CD14-positive monocyte (primary cell): ENCODE results near the gene ZBTB7C. TPM values are rescaled to one million over a fixed set of nuclear protein-coding genes. Genes with fewer than 3 reads are reported as not detected.

ENCODE experiments used
- DNase-seq, 3 donors: peaks; one replicate each; pipeline ENCODE4 v3.0.0-alpha.2; 2011 to 2022
- H2AFZ ChIP-seq: 2 replicates; pipeline ENCODE4 v1.6.0; 2012; ENCODE audit warnings: mild to moderate bottlenecking, low read depth, low read length, inconsistent platforms; ENCODE audit not compliant: insufficient read depth, poor library complexity, severe bottlenecking
- H3K27ac ChIP-seq, 2 donors: 1 replicate in 1 of 2; 2 replicates in 1 of 2; pipeline ENCODE4 v1.5.1; 2012 to 2013; ENCODE audit warnings: low read length in 2 of 2, control low read depth in 1 of 2, inconsistent platforms in 1 of 2, low read depth in 1 of 2, mild to moderate bottlenecking in 1 of 2
- H3K27me3 ChIP-seq, 2 donors: one replicate each; pipeline versions ENCODE4 v1.6.0 to v1.6.1; 2011 to 2013; ENCODE audit warnings: low read length in 2 of 2; ENCODE audit not compliant: control insufficient read depth in 2 of 2, insufficient read depth in 2 of 2
- H3K36me3 ChIP-seq, 2 donors: replicated peaks in 1 of 2; 1 replicate in 1 of 2; 2 replicates in 1 of 2; pipeline versions ENCODE4 v1.5.1 to v1.6.1; 2012 to 2013; ENCODE audit warnings: low read length in 2 of 2, control low read depth in 1 of 2, inconsistent platforms in 1 of 2, mild to moderate bottlenecking in 1 of 2; ENCODE audit not compliant: insufficient read depth in 2 of 2, control insufficient read depth in 1 of 2
- H3K4me1 ChIP-seq, 2 donors: 1 replicate in 1 of 2; 2 replicates in 1 of 2; pipeline versions ENCODE4 v1.5.1 to v1.6.1; 2012 to 2013; ENCODE audit warnings: low read length in 2 of 2, control low read depth in 1 of 2, inconsistent platforms in 1 of 2, mild to moderate bottlenecking in 1 of 2, moderate library complexity in 1 of 2; ENCODE audit not compliant: insufficient read depth in 2 of 2, control insufficient read depth in 1 of 2
- H3K4me2 ChIP-seq: replicated peaks from 2 replicates; pipeline ENCODE3; 2012; ENCODE audit warnings: low read length, moderate library complexity, mild to moderate bottlenecking; ENCODE audit not compliant: poor library complexity, severe bottlenecking; ENCODE audit errors: extremely low read depth
- H3K4me3 ChIP-seq, 3 experiments: fragments of 200-600 bp in 1 of 3; sonication (generic) in 1 of 3; replicated peaks in 1 of 3; 1 replicate in 2 of 3; 2 replicates in 1 of 3; pipeline ENCODE4 v1.5.1; 2011 to 2013; ENCODE audit warnings: low read length in 3 of 3, mild to moderate bottlenecking in 3 of 3, control low read depth in 2 of 3, low read depth in 2 of 3, inconsistent platforms in 1 of 3, moderate library complexity in 1 of 3
- H3K79me2 ChIP-seq: 2 replicates; pipeline ENCODE4 v1.6.0; 2012; ENCODE audit warnings: mild to moderate bottlenecking, control low read depth, inconsistent platforms, low read length, moderate library complexity; ENCODE audit not compliant: insufficient read depth
- H3K9ac ChIP-seq: 2 replicates; pipeline ENCODE4 v1.6.0; 2017; ENCODE audit warnings: low read length, mild to moderate bottlenecking; ENCODE audit not compliant: insufficient read depth, poor library complexity, severe bottlenecking
- H3K9me3 ChIP-seq, 2 donors: replicated peaks in 1 of 2; 1 replicate in 1 of 2; 2 replicates in 1 of 2; pipeline versions ENCODE4 v1.5.1 to v1.6.1; 2012 to 2013; ENCODE audit warnings: low read length in 2 of 2, control low read depth in 1 of 2; ENCODE audit not compliant: control insufficient read depth in 1 of 2, insufficient read depth in 1 of 2
- H4K20me1 ChIP-seq: 2 replicates; pipeline ENCODE4 v1.6.0; 2012; ENCODE audit warnings: mild to moderate bottlenecking, low read length, control low read depth, moderate library complexity; ENCODE audit not compliant: insufficient read depth
- H3K27ac Mint-ChIP-seq, 7 donors: one replicate each; pipeline ENCODE4 v1.8.0; 2020; ENCODE audit warnings: mild to moderate bottlenecking in 7 of 7, mixed read lengths in 7 of 7, moderate library complexity in 6 of 7, inconsistent platforms in 2 of 7
- H3K27me3 Mint-ChIP-seq, 3 donors: one replicate each; pipeline ENCODE4 v1.8.0; 2021 to 2022; ENCODE audit warnings: low read depth in 3 of 3, mild to moderate bottlenecking in 3 of 3, mixed read lengths in 3 of 3, moderate library complexity in 3 of 3, inconsistent platforms in 1 of 3
- H3K36me3 Mint-ChIP-seq, 2 donors: one replicate each; pipeline ENCODE4 v1.8.0; 2020; ENCODE audit warnings: mixed read lengths in 2 of 2, inconsistent platforms in 1 of 2, mild to moderate bottlenecking in 1 of 2
- H3K4me1 Mint-ChIP-seq: one replicate; pipeline ENCODE4 v1.8.0; 2020; ENCODE audit warnings: mild to moderate bottlenecking, mixed read lengths
- H3K4me3 Mint-ChIP-seq, 2 donors: one replicate each; pipeline ENCODE4 v1.8.0; 2020; ENCODE audit warnings: mild to moderate bottlenecking in 2 of 2, mixed read lengths in 2 of 2, moderate library complexity in 1 of 2
- H3K9me3 Mint-ChIP-seq, 7 donors: one replicate each; pipeline ENCODE4 v1.8.0; 2020 to 2022; ENCODE audit warnings: mixed read lengths in 7 of 7, mild to moderate bottlenecking in 6 of 7, moderate library complexity in 6 of 7, inconsistent platforms in 2 of 7
- WGBS: methylation state at CpG from one replicate; pipeline ENCODE4 v1.1.5; 2013; ENCODE audit warnings: missing lambda C conversion rate; ENCODE audit not compliant: insufficient coverage; 5-methylcytosine and 5-hydroxymethylcytosine counted together
- intact Hi-C, 2 donors: fragments of 100-400 bp; cut with micrococcal nuclease; formaldehyde crosslinking; loops; one replicate each; pipeline versions ENCODE4 v1.15.0 to v1.15.1; 2023
- polyA plus RNA-seq, 3 donors: library from polyadenylated mRNA; depleted of rRNA in 1 of 3; unstranded in 2 of 3; stranded (reverse) in 1 of 3; fragments of 300-500 nt in 2 of 3; fragments of >200 nt in 1 of 3; fragmentation: Illumina TruSeq in 2 of 3; gene quantifications; 1 replicate in 2 of 3; 2 replicates in 1 of 3; pipeline ENCODE4 v1.2.3, GENCODE V29; 2012 to 2021
- TF ChIP-seq, protein P1 (sequence below): fragments of 200-600 bp; IDR thresholded peaks from one replicate; pipeline ENCODE4 v1.8.0; 2022; ENCODE audit warnings: antibody characterized with exemption, mild to moderate bottlenecking

The ZBTB7C gene
- polyA plus RNA-seq, 3 donors, result 0.03 to 0.09 TPM; not detected in 1

DNA sequence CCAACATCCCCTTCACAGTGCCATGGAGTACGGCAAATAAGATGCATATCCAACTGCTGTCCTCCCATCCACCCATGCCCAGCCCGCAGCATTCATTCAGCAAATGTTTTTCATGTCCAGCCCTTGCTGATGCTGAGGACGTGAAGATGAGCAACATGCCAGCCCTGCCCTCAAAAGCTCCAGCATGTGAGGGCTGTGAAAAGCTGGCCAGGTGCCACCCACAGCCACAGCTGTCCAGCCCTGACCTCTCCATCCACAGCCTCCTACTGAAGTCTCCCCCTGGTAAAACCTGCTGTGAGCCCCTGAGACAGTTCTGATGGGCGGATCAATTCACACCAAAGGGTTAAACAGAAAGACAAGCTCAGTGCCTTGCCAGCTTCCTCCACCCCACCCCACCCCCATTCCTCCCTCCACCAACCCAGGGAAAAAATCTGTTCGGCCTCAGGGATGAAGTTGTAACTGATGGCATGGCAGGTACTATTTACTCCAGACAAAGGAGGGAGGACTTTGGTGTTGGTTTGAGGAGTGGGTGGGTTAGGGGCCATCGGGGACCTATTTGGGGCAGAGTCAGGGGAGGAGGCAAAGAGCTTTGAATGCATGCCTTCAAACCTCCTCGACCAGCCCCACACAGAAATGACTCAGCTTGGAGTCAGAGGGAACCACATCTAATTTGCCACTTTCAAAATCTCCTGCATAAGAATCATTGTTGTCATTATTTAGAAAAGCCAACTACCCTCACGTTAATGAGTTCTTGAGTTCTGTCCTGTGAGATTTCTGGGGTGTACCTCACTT lies 4.3 kb downstream of the ZBTB7C start:
- Histone ChIP-seq H2AFZ (no peak overlapping the region), H3K4me3 (no peak overlapping the region), H3K4me2 (no peak overlapping the region), H4K20me1 (no peaks in the 10 kb centered on the region), H3K4me1 (peaks cover 2 to 12% of the 10 kb centered on the region in 2 donors), H3K9me3 (peaks cover 0 to 22% of the 10 kb centered on the region in 2 donors), H3K27ac (no peak overlapping the region), H3K36me3 (no peaks in the 10 kb centered on the region), H3K27me3 (peaks cover 38 to 49% of the 10 kb centered on the region in 2 donors), H3K79me2 (no peaks in the 10 kb centered on the region), H3K9ac (no peak overlapping the region)
- WGBS, result 88% methylated on average over 2 of the region's 8 CpGs
- TF ChIP-seq, protein P1, sequence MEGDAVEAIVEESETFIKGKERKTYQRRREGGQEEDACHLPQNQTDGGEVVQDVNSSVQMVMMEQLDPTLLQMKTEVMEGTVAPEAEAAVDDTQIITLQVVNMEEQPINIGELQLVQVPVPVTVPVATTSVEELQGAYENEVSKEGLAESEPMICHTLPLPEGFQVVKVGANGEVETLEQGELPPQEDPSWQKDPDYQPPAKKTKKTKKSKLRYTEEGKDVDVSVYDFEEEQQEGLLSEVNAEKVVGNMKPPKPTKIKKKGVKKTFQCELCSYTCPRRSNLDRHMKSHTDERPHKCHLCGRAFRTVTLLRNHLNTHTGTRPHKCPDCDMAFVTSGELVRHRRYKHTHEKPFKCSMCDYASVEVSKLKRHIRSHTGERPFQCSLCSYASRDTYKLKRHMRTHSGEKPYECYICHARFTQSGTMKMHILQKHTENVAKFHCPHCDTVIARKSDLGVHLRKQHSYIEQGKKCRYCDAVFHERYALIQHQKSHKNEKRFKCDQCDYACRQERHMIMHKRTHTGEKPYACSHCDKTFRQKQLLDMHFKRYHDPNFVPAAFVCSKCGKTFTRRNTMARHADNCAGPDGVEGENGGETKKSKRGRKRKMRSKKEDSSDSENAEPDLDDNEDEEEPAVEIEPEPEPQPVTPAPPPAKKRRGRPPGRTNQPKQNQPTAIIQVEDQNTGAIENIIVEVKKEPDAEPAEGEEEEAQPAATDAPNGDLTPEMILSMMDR, result no peak
- peak overlapping the region in 1 of 2 donors; percentile 39 for H3K4me3 Mint-ChIP-seq
- H3K9me3 Mint-ChIP-seq, result peaks cover 0 to 13% (median 5%) of the 10 kb centered on the region in 7 donors
- peaks cover 0 to 3% of the 10 kb centered on the region in 2 donors for H3K36me3 Mint-ChIP-seq
- no peak overlapping the region for H3K27ac Mint-ChIP-seq
- H3K4me1 Mint-ChIP-seq, result peaks cover 5% of the 10 kb centered on the region
- DNase-seq, result no peak
- H3K27me3 Mint-ChIP-seq, result peaks cover 54 to 81% (median 56%) of the 10 kb centered on the region in 3 donors
- intact Hi-C loops, result no loop called here

DNA sequence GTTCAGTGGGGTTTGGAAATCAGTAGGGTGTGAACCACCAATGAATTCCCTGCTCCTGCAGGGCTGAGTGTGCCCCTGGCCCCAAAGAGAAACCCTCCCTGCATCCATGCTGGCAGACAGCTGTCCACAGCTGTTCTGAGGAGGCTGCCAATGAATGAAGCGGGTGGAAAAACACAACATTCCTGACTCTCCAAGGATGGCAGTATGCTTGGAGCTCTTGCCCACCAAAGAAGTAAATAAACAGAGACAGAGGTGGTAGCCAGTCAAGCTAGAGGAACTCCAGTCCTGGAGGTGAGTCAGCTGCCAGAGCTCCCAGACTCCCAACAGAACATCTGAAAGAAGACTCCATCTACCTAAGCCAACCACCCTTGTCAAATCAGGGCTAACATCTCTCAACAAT lies 6.2 kb downstream of the ZBTB7C start:
- Histone ChIP-seq H3K79me2 (no peaks in the 10 kb centered on the region), H3K4me3 (no peak overlapping the region), H3K4me1 (no peaks in the 10 kb centered on the region), H3K9ac (no peak overlapping the region), H3K27me3 (peaks cover 34 to 56% of the 10 kb centered on the region in 2 donors), H2AFZ (no peak overlapping the region), H3K36me3 (no peaks in the 10 kb centered on the region), H3K27ac (no peak overlapping the region), H4K20me1 (no peaks in the 10 kb centered on the region), H3K9me3 (peaks cover 0 to 16% of the 10 kb centered on the region in 2 donors), H3K4me2 (no peak overlapping the region)
- no peak for DNase-seq
- TF ChIP-seq, protein P1, result no peak
- Mint-ChIP-seq H3K36me3 (no peaks in the 10 kb centered on the region), H3K9me3 (peaks cover 0 to 8% (median under 1%) of the 10 kb centered on the region in 7 donors), H3K4me1 (no peaks in the 10 kb centered on the region), H3K27me3 (peaks cover 56 to 80% (median 59%) of the 10 kb centered on the region in 3 donors), H3K27ac (no peak overlapping the region), H3K4me3 (peak overlapping the region in 1 of 2 donors; percentile 15)
- intact Hi-C loops, result no loop called here
- WGBS, result 100% methylated on average over 1 of the region's 1 CpG
